Calu3 (cell line): ENCODE measurements around the gene TRIM45. TPM values are rescaled to one million over a fixed set of nuclear protein-coding genes. Genes with fewer than 3 reads are reported as not detected.

Experiments
- BruUV-seq: library from RNA; stranded (reverse); fragments of 400-500 nt; replicated peaks from 2 replicates; lab custom pipeline; 2021; lab: Mats Ljungman, UMichigan
- CTCF ChIA-PET: fragments of 300-600 bp; sonication (Branson Sonifier 250); formaldehyde crosslinking; loops from one replicate; lab custom pipeline; 2022; ENCODE audit warnings: antibody characterized with exemption; lab: Charles Lee
- DNase-seq: peaks from one replicate; pipeline ENCODE4 v3.0.0; 2022
- H3K27ac Mint-ChIP-seq: one replicate; pipeline ENCODE4 v1.8.0; 2022; ENCODE audit warnings: mixed read lengths; ENCODE audit not compliant: unreplicated experiment
- H3K27me3 Mint-ChIP-seq: one replicate; pipeline ENCODE4 v1.8.0; 2022; ENCODE audit warnings: mixed read lengths; ENCODE audit not compliant: unreplicated experiment
- H3K36me3 Mint-ChIP-seq: one replicate; pipeline ENCODE4 v1.8.0; 2022; ENCODE audit warnings: mild to moderate bottlenecking, moderate library complexity, mixed read lengths; ENCODE audit not compliant: insufficient read depth, unreplicated experiment
- H3K4me1 Mint-ChIP-seq: one replicate; pipeline ENCODE4 v1.8.0; 2022; ENCODE audit warnings: mild to moderate bottlenecking, low read depth, mixed read lengths; ENCODE audit not compliant: unreplicated experiment
- H3K4me3 Mint-ChIP-seq: one replicate; pipeline ENCODE4 v1.8.0; 2022; ENCODE audit warnings: mild to moderate bottlenecking, low read depth, moderate library complexity, mixed read lengths; ENCODE audit not compliant: unreplicated experiment
- H3K9me3 Mint-ChIP-seq: one replicate; pipeline ENCODE4 v1.8.0; 2022; ENCODE audit warnings: low read depth, mixed read lengths; ENCODE audit not compliant: unreplicated experiment
- intact Hi-C: fragments of 100-400 bp; cut with micrococcal nuclease; formaldehyde crosslinking; loops from one replicate; pipeline ENCODE4 v1.10.0; 2022; ENCODE audit not compliant: unreplicated experiment
- total RNA-seq: library from RNA; stranded (reverse); gene quantifications from 2 replicates; pipeline ENCODE4 v1.2.3, GENCODE V29; 2022
- TF ChIP-seq, protein P1 (sequence below): fragments of 200-600 bp; IDR thresholded peaks from one replicate; pipeline ENCODE4 v1.8.0; 2022; ENCODE audit warnings: antibody characterized with exemption; ENCODE audit not compliant: unreplicated experiment

The TRIM45 gene
- total RNA-seq, 1 experiment from 2014 or later: 4.3 TPM

DNA sequence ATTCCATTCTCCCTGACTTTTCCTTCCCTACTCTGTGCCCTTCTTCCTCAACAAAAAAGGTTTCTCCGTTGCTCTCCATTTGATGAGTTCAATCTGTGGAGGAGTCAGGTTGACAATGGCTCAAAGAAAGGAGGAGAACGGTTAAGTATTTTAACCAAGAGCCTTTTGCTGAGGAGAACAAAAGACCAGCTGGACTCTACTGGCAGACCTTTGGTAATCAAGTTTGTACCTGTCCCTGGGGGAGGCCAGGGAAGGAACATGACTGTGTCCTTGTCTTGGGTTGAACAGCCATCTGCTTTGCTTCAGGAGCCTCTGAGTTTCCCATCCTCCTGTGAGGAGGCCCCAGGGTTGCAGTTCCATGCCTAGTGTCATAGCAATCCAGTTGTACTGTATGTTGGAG, 31.6 kb downstream of the TRIM45 start:
- no peaks in the 10 kb centered on the region for H3K27me3 Mint-ChIP-seq
- H3K4me1 Mint-ChIP-seq: no peaks in the 10 kb centered on the region
- TF ChIP-seq, protein P1, sequence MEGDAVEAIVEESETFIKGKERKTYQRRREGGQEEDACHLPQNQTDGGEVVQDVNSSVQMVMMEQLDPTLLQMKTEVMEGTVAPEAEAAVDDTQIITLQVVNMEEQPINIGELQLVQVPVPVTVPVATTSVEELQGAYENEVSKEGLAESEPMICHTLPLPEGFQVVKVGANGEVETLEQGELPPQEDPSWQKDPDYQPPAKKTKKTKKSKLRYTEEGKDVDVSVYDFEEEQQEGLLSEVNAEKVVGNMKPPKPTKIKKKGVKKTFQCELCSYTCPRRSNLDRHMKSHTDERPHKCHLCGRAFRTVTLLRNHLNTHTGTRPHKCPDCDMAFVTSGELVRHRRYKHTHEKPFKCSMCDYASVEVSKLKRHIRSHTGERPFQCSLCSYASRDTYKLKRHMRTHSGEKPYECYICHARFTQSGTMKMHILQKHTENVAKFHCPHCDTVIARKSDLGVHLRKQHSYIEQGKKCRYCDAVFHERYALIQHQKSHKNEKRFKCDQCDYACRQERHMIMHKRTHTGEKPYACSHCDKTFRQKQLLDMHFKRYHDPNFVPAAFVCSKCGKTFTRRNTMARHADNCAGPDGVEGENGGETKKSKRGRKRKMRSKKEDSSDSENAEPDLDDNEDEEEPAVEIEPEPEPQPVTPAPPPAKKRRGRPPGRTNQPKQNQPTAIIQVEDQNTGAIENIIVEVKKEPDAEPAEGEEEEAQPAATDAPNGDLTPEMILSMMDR: no peak
- no peak for DNase-seq
- H3K36me3 Mint-ChIP-seq: peaks cover 17% of the 10 kb centered on the region
- no peak overlapping the region for H3K27ac Mint-ChIP-seq
- CTCF ChIA-PET: no interaction called here
- intact Hi-C loops: no loop called here
- H3K9me3 Mint-ChIP-seq: no peaks in the 10 kb centered on the region
- H3K4me3 Mint-ChIP-seq: no peak overlapping the region
- no TSS peak for BruUV-seq

DNA sequence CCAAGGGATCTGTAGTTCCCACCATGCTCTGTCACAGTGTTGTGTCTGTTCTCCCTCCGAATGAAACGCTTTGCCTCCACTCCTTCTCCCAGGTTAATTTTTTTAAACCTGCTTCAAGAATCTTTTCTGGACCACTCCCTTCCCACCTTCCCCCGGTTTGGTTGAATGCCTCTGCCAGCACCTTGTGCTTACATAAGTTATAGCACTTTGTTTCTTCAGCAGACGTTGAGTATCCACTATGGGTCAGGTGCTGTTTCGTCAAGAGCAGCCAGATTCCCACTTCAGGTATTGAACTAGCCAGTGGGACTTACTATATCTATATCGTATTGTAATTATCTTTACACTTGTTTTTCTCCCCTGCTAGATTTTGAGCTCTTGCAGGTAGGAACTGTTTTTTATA, 33.9 kb downstream of the TRIM45 start:
- CTCF ChIA-PET: no interaction called here

DNA sequence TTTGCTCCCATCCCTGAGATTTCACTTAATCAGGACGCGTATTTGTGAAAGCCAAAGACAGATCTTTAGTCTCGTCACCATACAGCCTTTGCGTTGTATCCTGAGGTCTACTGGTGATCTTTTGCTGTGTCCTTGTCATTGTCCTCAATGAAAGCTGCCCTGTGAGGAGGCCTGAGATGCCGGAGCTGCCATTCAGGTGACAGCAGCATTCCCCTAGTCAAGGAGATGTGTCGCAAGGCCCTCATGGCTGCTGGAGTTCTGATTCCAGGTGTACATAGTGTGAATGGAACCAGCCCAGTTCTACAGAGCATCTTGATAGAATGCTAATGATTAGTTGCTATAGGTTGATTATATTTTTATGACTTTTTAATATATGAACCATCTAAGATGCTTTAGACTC, 37.3 kb downstream of the TRIM45 start:
- CTCF ChIA-PET: no interaction called here
- Mint-ChIP-seq H3K4me1 (no peaks in the 10 kb centered on the region), H3K27me3 (no peaks in the 10 kb centered on the region), H3K27ac (no peak overlapping the region), H3K36me3 (no peaks in the 10 kb centered on the region), H3K9me3 (no peaks in the 10 kb centered on the region), H3K4me3 (no peak overlapping the region)
- no TSS peak for BruUV-seq
- intact Hi-C loops: no loop called here
- no peak for DNase-seq
- TF ChIP-seq, protein P1: no peak

More for the DNA sequence above, 33.9 kb downstream of the TRIM45 start:
- TF ChIP-seq, protein P1: no peak
- BruUV-seq: no TSS peak
- H3K36me3 Mint-ChIP-seq: peaks cover 13% of the 10 kb centered on the region
- H3K9me3 Mint-ChIP-seq: no peaks in the 10 kb centered on the region
- DNase-seq: no peak
- no peak overlapping the region for H3K27ac Mint-ChIP-seq
- no peaks in the 10 kb centered on the region for H3K27me3 Mint-ChIP-seq
- intact Hi-C loops: no loop called here
- H3K4me3 Mint-ChIP-seq: no peak overlapping the region
- H3K4me1 Mint-ChIP-seq: no peaks in the 10 kb centered on the region

DNA sequence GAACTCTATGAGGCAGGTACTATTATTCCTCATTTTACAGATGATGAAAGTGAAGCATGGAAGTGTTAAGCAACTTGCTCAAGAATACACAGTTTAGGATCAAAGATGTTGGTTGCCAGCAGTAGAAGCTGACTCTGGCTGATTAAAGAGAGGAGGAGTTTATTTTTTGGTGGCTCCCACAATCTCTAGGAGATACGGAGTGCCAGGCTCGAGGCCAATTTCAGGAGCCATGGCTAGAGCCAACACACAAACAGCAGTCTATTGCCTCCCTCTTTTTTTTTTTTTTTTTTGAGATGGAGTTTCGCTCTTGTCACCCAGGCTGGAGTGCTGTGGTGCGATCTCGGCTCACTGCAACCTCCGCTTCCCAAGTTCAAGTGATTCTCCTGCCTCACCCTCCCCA, 41.8 kb downstream of the TRIM45 start:
- DNase-seq: no peak
- intact Hi-C loops: no loop called here
- Mint-ChIP-seq H3K4me3 (no peak overlapping the region), H3K27me3 (no peaks in the 10 kb centered on the region), H3K4me1 (no peaks in the 10 kb centered on the region), H3K27ac (no peak overlapping the region), H3K9me3 (no peaks in the 10 kb centered on the region), H3K36me3 (peaks cover 7% of the 10 kb centered on the region)
- no TSS peak for BruUV-seq
- CTCF ChIA-PET: no interaction called here
- TF ChIP-seq, protein P1: no peak
